NCI-H2196 (cell line): ENCODE results near the gene ECHDC1.
"Not testable (repeated sequence)": the region's sequence is repeated elsewhere in the genome, so short reads cannot be mapped to it uniquely, and the experiment has no call there.

Experiments
- DNase-seq: peaks from one replicate; lab custom pipeline; 2025; ENCODE audit not compliant: unreplicated experiment; lab: John Stamatoyannopoulos, UW

ECHDC1 gene

GRCh38 chr6:127342946-127343808, at the start of gene ECHDC1:
TSS of gene ECHDC1 (minus strand) at chr6:127343609. CDS start at chr6:127331028, 12,581 bp downstream.
- DNase-seq, result peak; percentile 67

GRCh38 chr6:127392301-127392700, 48.9 kb upstream of the ECHDC1 start:
- DNase-seq, result no peak

- DNase-seq, result no peak
Measured at GRCh38 chr6:127391094-127391953, 47.9 kb upstream of the ECHDC1 start.

- no peak for DNase-seq
Measured at GRCh38 chr6:127389706-127390105, 46.3 kb upstream of the ECHDC1 start.

GRCh38 chr6:127385668-127386430, 42.4 kb upstream of the ECHDC1 start:
- no peak for DNase-seq

- DNase-seq, result not testable (repeated sequence)
Measured at GRCh38 chr6:127384848-127385247, 41.4 kb upstream of the ECHDC1 start.

- no peak for DNase-seq
Measured at GRCh38 chr6:127383988-127384387, 40.6 kb upstream of the ECHDC1 start.

- DNase-seq, result no peak
Measured at GRCh38 chr6:127382413-127382812, 39.0 kb upstream of the ECHDC1 start.

- DNase-seq, result no peak
Measured at GRCh38 chr6:127381384-127381783, 38.0 kb upstream of the ECHDC1 start.

GRCh38 chr6:127376685-127377084, 33.3 kb upstream of the ECHDC1 start:
- no peak for DNase-seq

- DNase-seq, result no peak
Measured at GRCh38 chr6:127367023-127367375, 23.6 kb upstream of the ECHDC1 start.

- DNase-seq, result no peak
Measured at GRCh38 chr6:127366282-127367022, 23.0 kb upstream of the ECHDC1 start.

- DNase-seq, result no peak
Measured at GRCh38 chr6:127365874-127366273, 22.5 kb upstream of the ECHDC1 start.

- DNase-seq, result no peak
Measured at GRCh38 chr6:127352524-127352923, 9.1 kb upstream of the ECHDC1 start.

- no peak for DNase-seq
Measured at GRCh38 chr6:127349980-127350379, 6.6 kb upstream of the ECHDC1 start.

GRCh38 chr6:127348028-127348661, 4.7 kb upstream of the ECHDC1 start:
- no peak for DNase-seq

- peak; percentile 2 for DNase-seq
Measured at GRCh38 chr6:127347178-127347577, 3.8 kb upstream of the ECHDC1 start.

GRCh38 chr6:127345521-127345920, 2.1 kb upstream of the ECHDC1 start:
- no peak for DNase-seq

GRCh38 chr6:127343809-127344659, 625 bp upstream of the ECHDC1 start:
- no peak for DNase-seq
